Activated CD4-positive, alpha-beta T cell treated with anti-CD3 and anti-CD28 coated beads, Interleukin-2, amount 50 U/mL, for 48 hours (primary cell): ENCODE measurements around the gene CGREF1.
"Not testable (repeated sequence)": the region's sequence is repeated elsewhere in the genome, so short reads cannot be mapped to it uniquely, and the experiment has no call there.

Experiments used
- DNase-seq, 2 experiments: peaks; one replicate each; pipeline ENCODE4 v3.0.0-alpha.2; 2020

Gene CGREF1

DNA sequence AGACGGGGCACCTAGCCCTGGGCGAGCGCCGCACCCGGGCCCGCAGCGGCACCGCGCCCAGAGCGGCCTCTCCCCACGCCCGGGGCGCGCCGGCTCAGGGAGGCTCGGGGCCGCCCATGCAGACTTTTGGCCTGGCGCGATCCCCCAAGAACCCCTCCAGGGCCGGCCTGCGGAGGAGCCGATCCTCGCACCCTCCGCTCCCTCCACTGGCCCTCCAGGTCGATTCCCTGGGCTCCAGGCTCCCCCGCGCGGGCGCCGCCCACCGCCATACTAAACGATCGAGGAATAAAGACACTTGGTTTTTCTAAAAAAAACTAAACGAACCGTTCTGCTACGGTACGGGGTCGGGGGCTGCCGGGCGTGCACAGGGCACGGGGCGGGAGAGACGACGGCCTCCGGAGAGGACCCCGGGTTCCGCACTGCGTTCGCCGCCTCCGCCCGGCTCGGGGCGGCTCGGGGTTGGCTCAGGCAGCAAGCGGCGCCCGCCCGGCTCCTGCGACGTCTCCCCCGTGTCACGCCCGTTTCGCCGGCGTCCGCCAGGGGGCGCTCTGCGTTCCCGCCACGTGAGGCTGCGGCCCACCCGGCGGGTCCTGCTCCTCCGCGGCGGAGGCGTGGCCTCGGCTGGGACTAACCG, 32.7 kb downstream of the CGREF1 start:
- DNase-seq: peak; percentile 97

- DNase-seq: peak; percentile 58 to 65
These were observed 33.2 kb downstream of the CGREF1 start for GRCh38 chr2:27085673-27086089.

GRCh38 chr2:27085062-27085672, 33.8 kb downstream of the CGREF1 start:
- DNase-seq: no peak

DNA sequence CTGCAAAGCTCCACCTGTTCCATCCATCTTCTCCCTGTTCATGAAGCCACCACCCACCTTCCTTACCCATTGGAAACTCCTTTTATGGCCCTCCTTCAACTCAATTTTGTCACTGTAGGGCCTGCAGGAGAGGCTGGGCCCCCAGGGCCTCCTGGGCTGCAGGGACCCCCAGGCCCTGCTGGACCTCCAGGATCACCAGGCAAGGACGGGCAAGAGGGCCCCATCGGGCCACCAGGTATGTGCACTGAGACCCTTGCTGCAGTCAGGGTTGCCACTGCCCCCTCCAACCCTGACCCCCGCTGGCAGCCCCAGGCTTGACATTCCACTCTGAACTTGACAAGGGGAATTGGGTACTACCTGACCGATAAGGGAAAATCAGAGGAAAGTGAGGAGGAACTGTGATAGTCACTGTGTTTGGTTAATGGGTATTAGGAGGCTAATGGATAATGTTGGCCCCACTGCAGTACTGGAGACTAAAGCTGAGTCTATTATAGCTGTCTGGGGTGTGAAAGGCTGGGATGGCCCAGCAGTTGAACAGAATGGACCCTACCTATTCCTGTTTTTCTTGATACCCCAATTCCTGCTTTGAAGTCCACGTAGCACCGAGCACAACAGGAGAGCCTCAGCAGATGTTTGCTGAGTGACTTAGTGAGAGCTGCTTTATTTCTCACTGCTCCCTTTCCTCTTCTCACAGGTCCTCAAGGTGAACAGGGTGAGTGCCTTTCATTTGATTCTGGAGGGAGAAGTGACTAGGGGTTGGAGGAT, 34.4 kb downstream of the CGREF1 start:
- DNase-seq: no peak

GRCh38 chr2:27083410-27084296, 35.3 kb downstream of the CGREF1 start:
- DNase-seq: no peak

GRCh38 chr2:27082773-27083409, 36.0 kb downstream of the CGREF1 start:
- DNase-seq: no peak

GRCh38 chr2:27081984-27082772, 36.8 kb downstream of the CGREF1 start:
- DNase-seq: no peak

DNA sequence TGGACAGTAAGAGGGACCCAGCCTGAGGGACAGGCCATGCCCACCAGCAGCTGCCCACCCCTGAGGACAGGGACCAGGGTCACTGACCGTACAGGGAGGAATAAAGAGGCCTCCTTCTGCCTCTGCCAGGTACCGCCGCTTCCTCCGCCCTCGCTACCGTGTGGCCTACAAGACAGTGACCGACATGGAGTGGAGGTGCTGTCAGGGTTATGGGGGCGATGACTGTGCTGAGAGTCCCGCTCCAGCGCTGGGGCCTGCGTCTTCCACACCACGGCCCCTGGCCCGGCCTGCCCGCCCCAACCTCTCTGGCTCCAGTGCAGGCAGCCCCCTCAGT, 38.4 kb downstream of the CGREF1 start:
- DNase-seq: no peak

DNA sequence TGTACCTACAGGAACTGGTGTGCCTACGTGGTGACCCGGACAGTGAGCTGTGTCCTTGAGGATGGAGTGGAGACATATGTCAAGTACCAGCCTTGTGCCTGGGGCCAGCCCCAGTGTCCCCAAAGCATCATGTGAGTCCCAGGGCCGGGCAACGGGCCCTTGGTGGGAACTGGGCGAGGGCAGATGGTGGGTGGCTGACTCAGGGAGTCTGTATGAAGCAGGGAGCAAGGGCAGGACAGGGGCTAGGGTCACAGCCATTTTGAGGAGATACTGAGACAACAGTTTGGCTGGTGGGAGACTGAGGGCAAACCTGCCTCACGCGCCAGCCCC, 38.8 kb downstream of the CGREF1 start:
- DNase-seq: no peak

- no peak for DNase-seq
These were observed 39.4 kb downstream of the CGREF1 start for GRCh38 chr2:27079233-27080139.

DNA sequence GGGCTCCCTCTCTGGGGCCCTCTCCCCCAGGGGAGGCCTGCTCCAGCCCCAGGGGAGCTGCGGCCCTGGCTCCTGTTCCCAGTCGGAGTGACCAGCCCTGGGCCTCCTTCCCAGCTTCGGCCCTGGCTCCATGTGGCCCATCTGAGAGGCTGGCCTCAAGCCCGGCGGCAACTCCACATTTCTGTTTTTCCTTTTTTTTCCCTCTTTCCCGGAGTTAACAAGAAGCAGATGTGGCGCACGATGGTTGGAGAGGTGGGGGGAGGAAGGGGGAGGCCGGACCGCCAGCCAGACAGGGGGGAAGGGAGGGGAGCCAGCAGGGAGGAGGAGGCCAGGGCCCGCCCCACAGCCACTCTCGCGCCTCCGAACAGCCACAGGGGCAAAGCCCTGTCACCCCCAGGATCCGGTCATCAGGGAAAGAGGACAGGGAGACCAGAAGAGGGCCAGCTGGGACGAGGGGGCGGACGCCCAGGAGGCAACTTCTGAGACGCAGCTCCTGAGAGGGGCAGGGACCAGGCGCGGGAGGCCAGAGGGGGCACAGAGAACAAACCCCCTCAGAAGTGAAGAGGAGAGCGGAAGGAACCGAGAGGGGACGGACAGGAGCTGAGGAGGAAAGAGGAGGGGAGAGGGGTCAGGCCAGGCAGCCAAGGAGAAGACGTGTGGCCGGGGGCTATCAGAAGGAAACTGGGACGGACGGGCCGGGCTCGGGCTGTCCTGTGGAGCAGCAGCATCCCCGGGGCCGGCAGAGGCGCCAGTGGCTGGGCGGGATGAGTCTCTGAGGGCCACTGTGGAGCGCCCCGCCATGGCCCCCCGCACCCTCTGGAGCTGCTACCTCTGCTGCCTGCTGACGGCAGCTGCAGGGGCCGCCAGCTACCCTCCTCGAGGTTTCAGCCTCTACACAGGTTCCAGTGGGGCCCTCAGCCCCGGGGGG, 40.4 kb downstream of the CGREF1 start, which contains the start of gene EMILIN1:
TSS of gene EMILIN1 (plus strand) at position 349 of the 928 bp plus-strand sequence. CDS start at position 800, 451 bp downstream.
- no peak for DNase-seq

DNA sequence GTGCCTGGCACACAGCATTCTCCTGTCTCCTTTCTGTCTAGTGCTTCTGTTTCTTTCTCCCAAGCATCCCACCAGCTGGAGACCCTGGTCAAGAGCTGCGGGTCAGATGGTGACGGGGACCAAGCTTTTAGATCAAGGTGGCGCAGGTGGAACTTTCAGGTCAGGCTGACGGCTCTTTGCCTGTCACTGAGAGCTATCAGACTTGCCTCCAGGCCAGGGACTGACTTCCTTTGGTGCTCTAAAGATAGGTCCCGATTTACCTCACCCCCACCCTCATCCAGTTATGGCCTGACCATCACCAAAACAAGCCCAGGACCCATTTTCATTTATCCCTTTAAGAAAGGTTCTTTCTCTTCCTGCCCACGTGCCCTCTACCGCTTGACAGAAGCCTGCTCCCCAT, 41.7 kb downstream of the CGREF1 start:
- no peak for DNase-seq

DNA sequence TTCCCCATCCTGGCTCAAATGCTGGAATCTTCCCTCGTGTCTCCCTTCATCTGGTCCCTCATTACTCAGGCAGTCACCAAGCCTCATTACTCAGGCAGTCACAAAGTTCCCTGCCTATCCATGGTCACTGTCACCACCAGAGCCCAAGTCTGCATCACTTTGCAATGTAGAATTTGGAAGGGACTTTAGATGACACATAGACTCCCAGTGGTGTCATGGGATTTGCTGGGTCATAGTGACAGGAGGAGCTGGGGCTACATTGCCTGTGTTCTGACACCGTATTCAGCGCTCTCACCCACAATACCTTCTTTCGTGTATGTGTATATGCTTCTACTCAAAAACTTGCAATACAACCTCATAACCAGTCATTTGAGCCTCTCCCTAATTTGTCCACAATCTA, 42.6 kb downstream of the CGREF1 start:
- no peak for DNase-seq

GRCh38 chr2:27075566-27075871, 43.4 kb downstream of the CGREF1 start:
- DNase-seq: not testable (repeated sequence)

DNA sequence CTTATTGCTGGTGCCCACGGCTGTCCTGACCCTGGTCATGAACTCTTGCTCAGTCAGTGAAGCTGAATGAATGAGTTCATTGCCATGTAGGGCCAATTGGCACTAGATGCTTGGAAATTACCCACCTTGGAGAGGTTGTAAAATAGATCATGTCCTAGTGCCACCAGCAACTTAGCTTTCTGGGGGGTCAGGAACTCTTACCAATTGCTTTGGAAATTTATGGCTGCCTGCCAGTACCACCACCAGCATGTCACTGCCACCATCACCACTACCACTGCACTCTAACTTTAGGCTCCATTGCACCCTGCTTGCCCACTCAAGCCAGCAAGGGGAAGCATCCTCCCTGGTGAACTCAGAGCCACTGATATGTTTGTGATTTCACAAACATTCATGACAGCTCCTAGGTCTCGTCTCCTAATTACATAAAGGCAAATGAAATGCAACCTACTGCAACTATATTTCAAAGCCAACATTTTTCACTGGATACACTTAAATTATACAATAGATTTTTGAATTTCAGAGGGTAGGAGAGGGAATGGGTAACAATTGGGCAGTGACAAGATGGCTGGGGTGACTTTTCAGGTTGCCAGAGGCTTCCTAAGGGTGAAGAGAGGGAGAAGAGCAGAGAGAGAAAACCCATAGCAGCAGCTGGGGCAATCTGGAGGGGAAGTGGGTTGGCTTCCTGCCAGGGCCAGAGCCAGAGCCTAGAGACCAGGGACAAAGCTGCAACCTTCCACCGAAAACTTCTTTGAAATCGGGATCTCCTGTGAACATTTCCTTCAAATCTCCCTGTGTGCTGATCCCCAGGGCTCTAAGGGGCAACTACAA, 44.0 kb downstream of the CGREF1 start:
- DNase-seq: peak; percentile 45

DNA sequence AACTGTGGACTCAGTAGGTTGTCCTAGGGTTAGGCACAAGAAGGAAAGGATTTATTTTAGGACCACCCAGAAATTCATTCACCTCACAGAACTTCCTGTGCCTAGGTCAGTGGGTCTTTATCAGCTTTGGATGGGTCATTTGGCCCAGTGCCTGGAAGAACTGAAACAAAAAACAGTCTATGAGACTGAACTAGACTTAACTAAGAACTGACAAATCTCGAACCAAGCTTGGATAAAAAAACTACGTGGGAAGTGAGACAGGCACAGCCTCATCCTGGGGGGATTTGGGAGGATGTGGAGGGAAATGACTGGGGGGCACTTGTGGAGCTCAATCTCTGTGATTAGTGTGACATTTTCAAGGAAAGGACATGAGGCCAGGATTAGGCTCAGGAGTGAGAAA, 45.1 kb downstream of the CGREF1 start:
- DNase-seq: no peak

DNA sequence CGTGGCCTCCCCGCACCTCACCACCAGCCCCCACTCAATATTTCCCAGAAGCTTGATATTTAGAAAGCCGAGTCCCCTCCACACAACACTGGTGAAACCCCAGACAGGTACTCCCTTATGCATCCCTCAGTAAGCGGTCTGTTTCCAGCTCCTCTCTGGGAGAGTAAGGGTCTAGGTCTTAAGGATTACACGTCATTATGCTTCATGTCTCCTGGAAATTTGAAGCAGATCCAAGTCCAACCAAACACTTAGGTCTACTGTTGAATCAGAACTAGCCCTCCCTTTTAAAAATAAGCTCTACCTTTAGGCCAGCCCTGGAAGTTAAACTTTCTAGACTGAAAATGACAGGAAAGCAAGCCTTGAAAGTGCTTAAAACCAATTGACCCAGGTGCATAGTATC, 46.0 kb downstream of the CGREF1 start:
- no peak for DNase-seq

GRCh38 chr2:27071990-27072830, 46.7 kb downstream of the CGREF1 start:
- peak; percentile 63 to 75 for DNase-seq
